Limb (tissue), 2 donors: ENCODE results near the gene ALPG.
"Not testable (repeated sequence)": the region's sequence is repeated elsewhere in the genome, so short reads cannot be mapped to it uniquely, and the experiment has no call there.

Source experiments
- DNase-seq, 2 donors: peaks; one replicate each; pipeline ENCODE4 v3.0.0-alpha.2; 2016; ENCODE audit errors: extremely low spot score in 2 of 2

ALPG gene

GRCh38 chr2:232395586-232395985 is 11.1 kb upstream of the ALPG start:
- DNase-seq = no peak

DNA sequence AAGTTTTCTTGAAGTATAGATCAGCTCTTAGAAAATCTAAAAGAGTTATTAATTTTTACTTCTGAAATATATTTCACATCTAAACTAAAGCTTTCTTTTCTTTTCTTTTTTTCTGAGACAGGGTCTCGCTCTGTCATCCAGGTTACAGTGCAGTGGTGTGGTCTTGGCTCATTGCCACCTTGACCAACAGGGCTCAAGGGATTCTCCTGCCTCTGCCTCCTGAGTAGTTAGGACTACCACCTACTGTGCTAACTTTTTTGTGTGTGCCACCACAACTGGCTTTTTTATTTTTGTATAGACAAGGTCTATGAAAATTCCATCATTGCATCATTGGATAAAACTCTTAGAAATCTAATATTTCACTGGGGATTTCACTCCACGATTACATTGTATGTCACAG is 10.0 kb upstream of the ALPG start:
- no peak for DNase-seq

DNA sequence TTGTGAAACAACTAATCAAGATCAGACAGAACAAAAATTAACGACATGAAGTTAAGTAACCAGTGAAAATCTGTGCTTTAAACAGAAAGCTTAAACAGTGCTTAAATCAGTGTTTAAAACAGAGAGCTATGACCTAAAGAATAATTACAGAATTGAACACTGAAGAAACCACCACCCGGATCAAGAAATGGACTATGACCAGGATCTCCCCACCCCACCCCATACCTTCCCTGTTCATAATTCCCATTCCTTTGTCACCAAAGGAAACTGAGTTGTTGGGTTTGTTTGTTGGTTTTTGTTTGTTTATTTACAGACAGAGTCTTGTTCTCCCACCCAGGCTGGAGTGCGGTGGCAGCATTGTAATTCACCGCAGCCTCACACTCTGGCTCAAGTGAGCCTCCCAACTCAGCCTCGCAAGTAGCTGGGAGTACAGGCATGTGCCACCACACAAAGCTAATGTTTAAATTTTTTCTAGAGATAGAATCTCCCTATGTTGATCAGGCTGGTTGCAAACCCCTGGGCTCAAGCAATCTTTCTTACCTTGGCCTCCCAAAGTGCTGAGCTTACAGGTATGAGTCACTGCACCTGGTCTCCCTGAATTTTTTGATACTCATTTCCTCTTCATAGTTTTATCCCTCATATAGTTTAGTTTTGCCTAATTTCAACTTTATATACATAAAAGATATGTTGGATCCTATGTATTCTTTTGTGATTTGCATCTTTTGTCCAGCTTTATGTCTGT is 8.2 kb upstream of the ALPG start:
- DNase-seq = no peak

GRCh38 chr2:232400256-232401015 is 6.2 kb upstream of the ALPG start:
- DNase-seq = no peak

GRCh38 chr2:232402518-232402917 is 4.1 kb upstream of the ALPG start:
- DNase-seq = no peak

GRCh38 chr2:232405943-232406510 is 617 bp upstream of the ALPG start:
- no peak for DNase-seq

GRCh38 chr2:232407428-232408150 is 945 bp downstream of the ALPG start:
- not testable (repeated sequence) for DNase-seq

DNA sequence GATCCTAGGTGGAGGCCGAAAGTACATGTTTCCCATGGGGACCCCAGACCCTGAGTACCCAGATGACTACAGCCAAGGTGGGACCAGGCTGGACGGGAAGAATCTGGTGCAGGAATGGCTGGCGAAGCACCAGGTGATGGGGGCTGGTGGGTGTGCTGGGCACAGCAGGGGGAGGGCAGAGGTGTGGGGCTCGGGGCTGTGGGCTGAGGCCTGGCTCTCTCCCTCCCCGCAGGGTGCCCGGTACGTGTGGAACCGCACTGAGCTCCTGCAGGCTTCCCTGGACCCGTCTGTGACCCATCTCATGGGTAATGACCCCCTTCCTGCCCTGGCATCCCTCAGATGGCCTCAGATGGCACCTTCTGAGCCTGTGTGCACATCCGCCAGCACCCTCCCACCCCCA is 1.6 kb downstream of the ALPG start:
- not testable (repeated sequence) for DNase-seq

DNA sequence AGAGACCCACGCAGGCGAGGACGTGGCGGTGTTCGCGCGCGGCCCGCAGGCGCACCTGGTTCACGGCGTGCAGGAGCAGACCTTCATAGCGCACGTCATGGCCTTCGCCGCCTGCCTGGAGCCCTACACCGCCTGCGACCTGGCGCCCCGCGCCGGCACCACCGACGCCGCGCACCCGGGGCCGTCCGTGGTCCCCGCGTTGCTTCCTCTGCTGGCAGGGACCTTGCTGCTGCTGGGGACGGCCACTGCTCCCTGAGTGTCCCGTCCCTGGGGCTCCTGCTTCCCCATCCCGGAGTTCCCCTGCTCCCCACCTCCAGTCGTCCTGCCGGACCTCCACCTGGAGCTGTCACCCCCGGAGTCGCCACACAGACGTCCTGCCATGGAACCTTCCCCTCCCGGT is 3.0 kb downstream of the ALPG start:
- not testable (repeated sequence) for DNase-seq

DNA sequence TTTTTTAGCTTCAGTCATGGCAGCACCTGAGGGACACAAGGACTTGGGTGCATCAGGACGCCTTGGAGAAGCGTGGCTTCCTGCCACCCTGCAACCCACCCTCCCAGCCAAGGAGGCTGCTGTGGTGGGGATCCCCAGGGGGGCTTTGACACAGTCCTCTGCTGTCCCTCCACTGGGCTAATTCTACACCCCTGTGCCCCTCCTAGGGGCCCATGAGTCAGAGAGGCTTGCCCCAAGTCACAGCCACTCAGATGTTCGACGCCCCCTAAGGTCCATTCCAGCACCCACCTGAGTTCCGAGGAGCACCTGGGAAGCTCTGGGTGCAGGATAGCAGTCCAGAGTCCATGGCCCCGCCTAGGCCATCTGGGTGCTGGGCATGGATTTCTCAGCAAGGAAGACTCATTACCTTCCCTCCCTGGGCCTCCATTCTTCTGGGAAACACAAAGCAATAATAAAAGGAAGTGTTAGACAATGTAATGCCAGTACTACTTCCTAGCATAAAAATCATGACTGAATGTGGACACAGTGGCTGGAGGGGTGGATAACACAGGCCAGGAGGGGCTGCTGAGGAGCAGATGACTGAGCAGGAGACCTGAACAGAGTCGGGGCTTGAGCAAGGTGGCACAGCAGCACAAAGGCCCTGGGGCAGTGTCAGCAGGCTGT is 3.7 kb downstream of the ALPG start:
- no peak for DNase-seq

DNA sequence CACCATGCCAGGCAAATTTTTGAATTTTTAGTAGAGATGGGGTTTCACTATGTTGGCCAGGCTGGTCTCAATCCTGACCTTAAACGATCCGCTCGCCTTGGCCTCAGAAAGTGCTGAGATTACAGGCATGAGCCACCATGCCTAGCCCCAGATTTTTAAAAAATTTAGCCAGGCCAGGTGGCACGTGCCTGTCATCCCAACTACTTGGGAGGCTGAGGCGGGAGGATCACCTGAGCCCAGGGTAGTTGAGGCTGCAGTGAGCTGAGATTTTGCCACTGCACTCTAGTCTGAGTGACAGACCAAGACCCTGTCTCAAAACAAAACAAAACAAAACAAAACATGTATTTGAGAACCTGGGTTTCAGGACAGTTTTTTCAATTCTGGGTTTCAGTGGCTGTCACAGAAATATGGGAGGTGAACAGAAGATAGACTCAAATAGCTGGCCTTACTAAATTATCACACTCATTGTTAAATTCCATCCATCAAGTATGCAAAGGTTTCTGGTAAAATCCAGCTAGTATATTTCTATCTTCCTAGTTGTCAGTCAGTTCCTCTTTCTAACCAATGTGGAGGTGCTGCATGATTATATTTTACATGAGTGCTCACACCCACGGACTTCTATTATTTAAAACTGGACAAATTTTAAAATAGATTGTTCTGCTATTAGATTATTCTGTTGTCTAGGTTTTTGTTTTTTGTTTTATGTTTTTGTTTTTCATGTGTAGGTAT is 5.4 kb downstream of the ALPG start:
- DNase-seq = no peak

DNA sequence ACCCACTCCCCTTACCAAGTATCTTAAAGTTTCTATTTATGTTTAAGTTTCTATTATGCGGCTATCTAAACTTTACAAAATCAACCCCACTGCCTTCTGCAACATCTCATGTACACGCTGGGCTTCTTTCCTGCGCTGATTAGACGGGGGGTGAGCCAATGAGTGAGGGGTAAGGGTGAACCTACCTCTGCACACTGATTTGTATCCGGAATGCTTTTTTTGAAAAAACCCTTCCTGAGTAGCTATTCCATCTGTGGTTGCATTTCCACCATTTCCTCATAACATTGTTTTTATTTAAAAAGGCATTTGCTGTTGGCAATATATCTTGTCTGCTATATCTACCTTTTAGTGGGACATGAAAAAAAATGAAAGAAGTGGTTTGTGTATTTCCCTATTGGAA is 6.3 kb downstream of the ALPG start:
- no peak for DNase-seq

DNA sequence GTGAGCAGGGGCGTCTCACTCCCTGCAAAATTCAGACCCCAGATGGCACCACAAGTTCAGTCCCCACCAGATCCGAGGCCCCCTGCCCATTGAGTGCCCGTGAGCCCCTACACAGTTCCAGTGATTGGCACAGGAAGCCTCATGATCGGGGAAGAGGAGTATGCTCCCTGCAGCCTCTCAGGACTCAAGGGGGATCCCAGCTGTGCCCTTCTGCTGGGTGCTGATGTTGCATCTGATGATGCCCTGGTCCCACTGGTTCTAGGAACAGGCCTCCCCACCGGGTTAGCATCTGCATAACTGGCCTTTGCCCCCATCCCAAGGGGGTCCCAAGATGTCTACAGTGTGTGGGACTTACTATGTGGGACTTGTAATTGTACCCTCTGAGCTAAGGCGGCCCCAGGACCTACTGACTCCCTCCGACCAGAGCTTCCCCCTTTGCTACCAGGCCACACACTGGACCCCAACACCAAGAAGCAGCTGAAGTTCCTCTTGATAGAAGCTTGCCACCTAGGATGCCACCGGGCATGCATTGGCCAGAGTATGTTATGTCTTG is 8.6 kb downstream of the ALPG start:
- no peak for DNase-seq

- no peak for DNase-seq
Measured at GRCh38 chr2:232415736-232416520, 9.3 kb downstream of the ALPG start.

- no peak for DNase-seq
Measured at GRCh38 chr2:232416521-232417470, 10.2 kb downstream of the ALPG start.

- DNase-seq = no peak
Measured at GRCh38 chr2:232417489-232417888, 10.8 kb downstream of the ALPG start.

GRCh38 chr2:232418056-232418455 is 11.4 kb downstream of the ALPG start:
- DNase-seq = no peak

DNA sequence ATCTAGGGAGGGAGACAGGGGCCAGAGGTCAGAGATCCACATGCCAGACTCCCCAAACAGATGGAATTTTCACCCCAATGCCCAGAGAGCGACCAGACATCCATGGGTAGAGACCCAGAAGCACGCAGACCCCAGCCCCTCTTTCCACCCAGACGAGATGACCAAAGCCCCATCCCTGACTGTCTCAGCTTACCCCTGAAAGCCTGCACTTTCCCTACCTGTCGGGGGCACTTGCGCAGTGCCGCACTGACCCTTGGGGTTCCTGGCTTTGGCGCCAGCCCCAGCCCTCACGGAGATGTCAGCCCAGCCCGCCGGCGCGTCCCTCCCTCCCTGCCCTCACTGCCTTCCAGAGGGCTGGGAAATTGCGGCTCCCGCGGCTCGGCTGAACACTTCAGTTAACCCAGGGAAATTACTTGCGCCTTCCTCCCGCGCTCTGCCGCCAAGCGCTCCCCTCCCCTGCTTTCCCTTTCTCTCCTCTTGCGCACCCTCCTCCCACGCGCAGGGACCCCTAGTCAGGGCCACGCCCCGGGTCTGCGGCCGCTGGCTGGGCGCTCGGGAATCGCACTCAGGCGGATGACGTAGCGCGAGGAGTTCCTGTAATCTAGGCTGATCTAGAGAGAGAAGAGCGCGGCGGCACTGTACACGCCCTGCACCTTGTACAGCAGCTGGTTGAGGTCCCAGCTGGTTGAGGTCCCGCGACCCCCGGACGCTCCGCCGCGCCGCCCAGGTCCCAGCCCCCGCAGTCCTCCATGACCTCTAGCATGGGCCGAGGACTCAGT is 12.0 kb downstream of the ALPG start:
- peak in 1 of 2 donors; percentile 52 for DNase-seq
